ENCODE data around the gene DHRS7B. TPM values are rescaled to one million over a fixed set of nuclear protein-coding genes. Genes with fewer than 3 reads are reported as not detected.

Gene DHRS7B
- total RNA-seq, 4 donors from 2014 or later = 42.8 to 64.1 (median 50.6) TPM

DNA sequence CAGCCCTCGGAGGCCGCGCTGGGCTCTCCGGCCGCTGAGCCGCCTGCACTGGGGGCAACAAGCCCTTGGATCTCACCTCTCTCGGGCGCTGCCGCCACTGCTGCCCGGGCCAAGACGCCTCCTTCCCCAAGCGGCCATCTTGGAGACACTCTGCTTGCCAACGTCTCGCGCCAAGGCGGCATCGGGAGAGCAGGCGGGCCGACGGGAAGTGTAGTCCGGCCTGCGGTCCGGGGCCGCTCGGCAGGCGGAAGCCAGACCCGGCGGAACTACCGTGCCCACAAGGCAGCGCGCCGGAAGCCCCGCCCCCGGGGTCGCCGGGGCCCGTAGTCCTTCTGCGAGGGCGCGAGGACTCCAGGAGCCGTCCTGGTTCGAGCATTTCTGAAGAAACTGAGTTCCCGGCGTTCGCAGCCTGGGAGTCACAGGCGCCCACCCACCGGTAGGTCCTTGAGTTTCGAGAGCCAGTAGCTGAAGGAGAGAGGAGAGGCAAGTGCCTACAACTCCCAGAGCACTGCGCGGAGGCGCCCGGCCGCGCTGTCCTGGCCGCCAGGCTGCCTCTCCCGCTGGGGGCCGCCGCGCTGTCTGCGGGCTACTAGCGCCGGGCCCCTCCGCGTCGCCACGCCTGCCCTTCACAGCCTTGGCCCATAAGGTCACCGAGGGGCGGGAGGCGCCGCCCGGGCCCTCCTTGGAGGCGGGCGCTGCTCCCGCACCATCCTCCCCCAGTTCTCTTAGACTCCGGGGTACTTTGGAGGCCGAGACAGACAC lies 87.4 kb downstream of the DHRS7B start, which contains the start of gene TMEM11:
TSS of gene TMEM11 (minus strand) at position 147 of the 762 bp plus-strand sequence. CDS start at position 138, 9 bp downstream.
- peak; percentile 97 to 98 for DNase-seq (ENCODE audit: low spot score in 2 of 2)
- no CpG with 5 or more reads among the region's 76 CpGs for WGBS
- Histone ChIP-seq H3K27ac (peak within 1 kb of the TSS; percentile 98), H3K27me3 (no peaks in the 10 kb centered on the region), H3K4me3 (peak within 1 kb of the TSS; percentile 88), H3K9me3 (no peaks in the 10 kb centered on the region), H3K4me1 (peaks cover 56% of the 10 kb centered on the region), H3K36me3 (no peaks in the 10 kb centered on the region)
- peak in 1 of 2 donors; percentile 25 for TF ChIP-seq CTCF (IDR thresholded peaks at IDR 0.05)
- TF ChIP-seq POLR2A (IDR thresholded peaks at IDR 0.05) = peak in 1 of 2 donors; percentile 15
- TF ChIP-seq EP300 (IDR thresholded peaks at IDR 0.05) = no peak
- peak in 2 of 3 donors; percentile 66 to 78 for TF ChIP-seq POLR2AphosphoS5 (IDR thresholded peaks at IDR 0.05)

DNA sequence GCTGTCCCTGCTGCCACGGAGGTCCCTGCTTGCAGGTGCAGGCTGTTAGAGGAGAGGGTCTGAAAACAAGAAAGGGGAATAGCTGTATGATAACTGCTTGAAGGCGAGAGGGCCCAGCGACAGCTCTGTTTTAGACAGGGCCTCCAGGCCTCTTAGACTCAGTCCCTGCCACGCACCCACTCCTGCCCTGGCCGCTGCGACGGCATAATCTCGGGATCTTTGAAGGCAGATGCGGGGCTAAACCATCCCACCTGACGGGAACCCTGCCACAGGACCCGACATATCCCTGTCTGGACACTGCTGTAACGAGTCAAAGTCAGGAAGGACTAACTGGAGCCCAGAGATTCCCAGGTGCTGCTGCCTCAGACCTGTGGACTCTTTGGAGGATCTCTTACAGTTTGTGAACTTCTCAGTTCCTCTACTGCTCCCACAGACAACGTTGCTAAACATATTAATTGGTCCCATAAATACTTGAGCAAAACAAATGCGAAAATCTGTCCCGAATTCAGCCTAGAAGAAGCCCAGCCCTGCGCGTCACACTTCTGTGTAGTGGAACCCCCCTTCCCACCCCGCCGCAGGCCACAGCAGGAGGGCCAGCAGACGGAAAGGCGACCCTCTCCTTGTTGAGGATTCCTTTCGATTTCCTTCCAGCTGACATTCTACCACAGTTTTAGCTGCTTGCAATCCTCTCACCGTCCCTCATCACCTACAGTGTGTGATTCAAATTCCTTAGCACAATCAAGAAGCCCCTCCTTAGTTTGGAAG lies 88.2 kb downstream of the DHRS7B start:
- peak overlapping the region; percentile 88 for H3K4me3 ChIP-seq
- WGBS = 4% methylated on average over 18 of the region's 23 CpGs
- TF ChIP-seq POLR2AphosphoS5 (IDR thresholded peaks at IDR 0.05) = no peak
- no peak for TF ChIP-seq CTCF (IDR thresholded peaks at IDR 0.05)
- TF ChIP-seq POLR2A (IDR thresholded peaks at IDR 0.05) = no peak
- TF ChIP-seq EP300 (IDR thresholded peaks at IDR 0.05) = no peak
- peak overlapping the region; percentile 98 for H3K27ac ChIP-seq
- no peaks in the 10 kb centered on the region for H3K9me3 ChIP-seq
- no peak for DNase-seq (ENCODE audit: low spot score in 2 of 2)
- peaks cover 48% of the 10 kb centered on the region for H3K4me1 ChIP-seq
- H3K27me3 ChIP-seq = no peaks in the 10 kb centered on the region
- no peaks in the 10 kb centered on the region for H3K36me3 ChIP-seq

GRCh38 chr17:21215935-21216334 lies 89.2 kb downstream of the DHRS7B start:
- TF ChIP-seq EP300 (IDR thresholded peaks at IDR 0.05) (no peak), CTCF (IDR thresholded peaks at IDR 0.05) (no peak), POLR2A (IDR thresholded peaks at IDR 0.05) (no peak), POLR2AphosphoS5 (IDR thresholded peaks at IDR 0.05) (no peak)
- Histone ChIP-seq H3K27ac (no peak overlapping the region), H3K4me3 (no peak overlapping the region), H3K27me3 (no peaks in the 10 kb centered on the region), H3K4me1 (peaks cover 39% of the 10 kb centered on the region), H3K9me3 (no peaks in the 10 kb centered on the region), H3K36me3 (no peaks in the 10 kb centered on the region)
- no peak for DNase-seq (ENCODE audit: low spot score in 2 of 2)
- 84% methylated on average over 6 of the region's 6 CpGs for WGBS

DNA sequence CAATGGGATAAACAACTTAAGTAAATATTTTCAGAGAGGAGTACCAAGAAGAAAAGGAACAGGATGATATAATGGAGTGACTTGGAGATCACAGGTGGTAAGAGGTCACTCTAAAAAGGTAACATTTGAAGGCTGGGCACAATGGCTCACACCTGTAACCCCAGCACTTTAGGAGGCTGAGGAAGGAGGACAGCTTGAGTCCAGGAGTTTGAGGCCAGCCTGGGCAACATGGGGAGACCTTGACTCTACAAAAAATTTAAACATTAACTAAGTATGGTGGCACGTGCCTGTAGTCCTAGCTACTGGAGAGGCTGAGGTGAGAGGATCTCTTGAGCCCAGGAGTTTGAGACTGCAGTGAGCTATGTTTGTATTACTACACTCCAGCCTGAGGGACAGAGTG lies 90.6 kb downstream of the DHRS7B start:
- DNase-seq (ENCODE audit: low spot score in 2 of 2) = no peak
- 88% methylated on average over 1 of the region's 1 CpG for WGBS
- H3K27me3 ChIP-seq = no peaks in the 10 kb centered on the region
- peaks cover 1% of the 10 kb centered on the region for H3K36me3 ChIP-seq
- no peak overlapping the region for H3K27ac ChIP-seq
- no peak for TF ChIP-seq EP300 (IDR thresholded peaks at IDR 0.05)
- no peak for TF ChIP-seq CTCF (IDR thresholded peaks at IDR 0.05)
- no peak for TF ChIP-seq POLR2A (IDR thresholded peaks at IDR 0.05)
- no peak for TF ChIP-seq POLR2AphosphoS5 (IDR thresholded peaks at IDR 0.05)
- no peak overlapping the region for H3K4me3 ChIP-seq
- H3K4me1 ChIP-seq = peaks cover 25% of the 10 kb centered on the region
- H3K9me3 ChIP-seq = no peaks in the 10 kb centered on the region

DNA sequence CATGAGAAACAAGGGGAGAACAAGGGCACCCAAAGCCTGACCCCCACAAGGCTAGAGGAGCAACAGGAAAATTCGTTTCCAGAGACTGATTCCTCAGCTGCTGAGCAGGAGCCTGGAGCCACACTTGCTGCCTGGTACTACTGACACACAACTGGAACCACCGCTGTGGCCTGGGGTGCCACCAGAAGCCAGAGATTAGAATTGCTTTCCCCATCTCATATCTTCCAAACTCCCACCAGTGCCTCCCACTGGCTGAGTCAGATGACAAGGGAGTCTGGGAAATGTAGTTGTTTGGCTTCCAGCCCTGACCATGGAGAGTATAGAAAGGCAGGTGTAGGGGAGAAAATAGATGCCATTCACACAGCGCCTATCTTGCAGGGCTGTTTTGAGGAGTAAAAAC lies 91.3 kb downstream of the DHRS7B start:
- Histone ChIP-seq H3K4me1 (peaks cover 17% of the 10 kb centered on the region), H3K4me3 (no peak overlapping the region), H3K27ac (no peak overlapping the region), H3K27me3 (no peaks in the 10 kb centered on the region), H3K9me3 (no peaks in the 10 kb centered on the region), H3K36me3 (peaks cover 4% of the 10 kb centered on the region)
- WGBS = 83% methylated on average over 3 of the region's 3 CpGs
- no peak for TF ChIP-seq EP300 (IDR thresholded peaks at IDR 0.05)
- no peak for TF ChIP-seq POLR2AphosphoS5 (IDR thresholded peaks at IDR 0.05)
- TF ChIP-seq CTCF (IDR thresholded peaks at IDR 0.05) = no peak
- TF ChIP-seq POLR2A (IDR thresholded peaks at IDR 0.05) = no peak
- DNase-seq (ENCODE audit: low spot score in 2 of 2) = no peak

All from suprapubic skin (tissue), 4 donors.